ENCODE results near the gene CDH11.

CDH11 gene

GRCh38 chr16:65148804-65149203 lies 26.9 kb upstream of the CDH11 start:
- Histone ChIP-seq H3K27me3 (ENCODE audit: insufficient read depth, poor library complexity, severe bottlenecking) (no peaks in the 10 kb centered on the region), H3K27ac (replicated peaks) (no peak overlapping the region), H3K4me3 (replicated peaks; ENCODE audit: insufficient read depth, low read length) (no peak overlapping the region)
- no peak for DNase-seq (ENCODE audit: low read depth in 1 of 2, low spot score in 1 of 2)
- TF ChIP-seq POLR2AphosphoS5 (IDR thresholded peaks at IDR 0.05; ENCODE audit: low read depth) (no peak), GABPA (IDR thresholded peaks at IDR 0.05; ENCODE audit: low read depth) (no peak), REST (IDR thresholded peaks at IDR 0.05; ENCODE audit: insufficient replicate concordance, low read depth) (no peak)

- Histone ChIP-seq H3K4me3 (replicated peaks; ENCODE audit: insufficient read depth, low read length) (no peak overlapping the region), H3K27me3 (ENCODE audit: insufficient read depth, poor library complexity, severe bottlenecking) (no peaks in the 10 kb centered on the region), H3K27ac (replicated peaks) (no peak overlapping the region)
- DNase-seq (ENCODE audit: low read depth in 1 of 2, low spot score in 1 of 2) = no peak
- TF ChIP-seq CTCF (IDR thresholded peaks at IDR 0.05; ENCODE audit: insufficient read depth, low read length) = no peak
- TF ChIP-seq REST (IDR thresholded peaks at IDR 0.05; ENCODE audit: insufficient replicate concordance, low read depth) = no peak
- TF ChIP-seq POLR2AphosphoS5 (IDR thresholded peaks at IDR 0.05; ENCODE audit: low read depth) = no peak
- TF ChIP-seq GABPA (IDR thresholded peaks at IDR 0.05; ENCODE audit: low read depth) = no peak
- TF ChIP-seq SPI1 (IDR thresholded peaks at IDR 0.05; ENCODE audit: borderline replicate concordance, low read depth) = no peak
Observed at GRCh38 chr16:65142276-65142675, 20.4 kb upstream of the CDH11 start.

- H3K4me3 ChIP-seq (replicated peaks; ENCODE audit: insufficient read depth, low read length) = no peak overlapping the region
- TF ChIP-seq CTCF (IDR thresholded peaks at IDR 0.05; ENCODE audit: insufficient read depth, low read length) = no peak
- TF ChIP-seq GABPA (IDR thresholded peaks at IDR 0.05; ENCODE audit: low read depth) = no peak
- no peak for TF ChIP-seq POLR2AphosphoS5 (IDR thresholded peaks at IDR 0.05; ENCODE audit: low read depth)
- no peaks in the 10 kb centered on the region for H3K27me3 ChIP-seq (ENCODE audit: insufficient read depth, poor library complexity, severe bottlenecking)
- H3K27ac ChIP-seq (replicated peaks) = no peak overlapping the region
- no peak for DNase-seq (ENCODE audit: low read depth in 1 of 2, low spot score in 1 of 2)
Observed at GRCh38 chr16:65136681-65137080, 14.8 kb upstream of the CDH11 start.

GRCh38 chr16:65126845-65127624 lies 5.2 kb upstream of the CDH11 start:
- Histone ChIP-seq H3K4me3 (replicated peaks; ENCODE audit: insufficient read depth, low read length) (no peak overlapping the region), H3K27ac (replicated peaks) (no peak overlapping the region), H3K27me3 (ENCODE audit: insufficient read depth, poor library complexity, severe bottlenecking) (peaks cover 19% of the 10 kb centered on the region)
- DNase-seq (ENCODE audit: low read depth in 1 of 2, low spot score in 1 of 2) = no peak
- TF ChIP-seq REST (IDR thresholded peaks at IDR 0.05; ENCODE audit: insufficient replicate concordance, low read depth) (no peak), CTCF (IDR thresholded peaks at IDR 0.05; ENCODE audit: insufficient read depth, low read length) (no peak), SPI1 (IDR thresholded peaks at IDR 0.05; ENCODE audit: borderline replicate concordance, low read depth) (no peak), POLR2AphosphoS5 (IDR thresholded peaks at IDR 0.05; ENCODE audit: low read depth) (no peak), GABPA (IDR thresholded peaks at IDR 0.05; ENCODE audit: low read depth) (no peak)
